Measurements from ENCODE around the gene RASSF6. TPM values are rescaled to one million over a fixed set of nuclear protein-coding genes. Genes with fewer than 3 reads are reported as not detected.
"Not testable (repeated sequence)": the region's sequence is repeated elsewhere in the genome, so short reads cannot be mapped to it uniquely, and the experiment has no call there.

The RASSF6 gene, protein sequence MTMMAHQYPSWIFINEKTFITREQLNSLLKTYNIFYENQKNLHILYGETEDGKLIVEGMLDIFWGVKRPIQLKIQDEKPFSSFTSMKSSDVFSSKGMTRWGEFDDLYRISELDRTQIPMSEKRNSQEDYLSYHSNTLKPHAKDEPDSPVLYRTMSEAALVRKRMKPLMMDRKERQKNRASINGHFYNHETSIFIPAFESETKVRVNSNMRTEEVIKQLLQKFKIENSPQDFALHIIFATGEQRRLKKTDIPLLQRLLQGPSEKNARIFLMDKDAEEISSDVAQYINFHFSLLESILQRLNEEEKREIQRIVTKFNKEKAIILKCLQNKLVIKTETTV
- total RNA-seq: under 1 TPM in 1 of 2 experiments, not detected in 1; 0.06 TPM

DNA sequence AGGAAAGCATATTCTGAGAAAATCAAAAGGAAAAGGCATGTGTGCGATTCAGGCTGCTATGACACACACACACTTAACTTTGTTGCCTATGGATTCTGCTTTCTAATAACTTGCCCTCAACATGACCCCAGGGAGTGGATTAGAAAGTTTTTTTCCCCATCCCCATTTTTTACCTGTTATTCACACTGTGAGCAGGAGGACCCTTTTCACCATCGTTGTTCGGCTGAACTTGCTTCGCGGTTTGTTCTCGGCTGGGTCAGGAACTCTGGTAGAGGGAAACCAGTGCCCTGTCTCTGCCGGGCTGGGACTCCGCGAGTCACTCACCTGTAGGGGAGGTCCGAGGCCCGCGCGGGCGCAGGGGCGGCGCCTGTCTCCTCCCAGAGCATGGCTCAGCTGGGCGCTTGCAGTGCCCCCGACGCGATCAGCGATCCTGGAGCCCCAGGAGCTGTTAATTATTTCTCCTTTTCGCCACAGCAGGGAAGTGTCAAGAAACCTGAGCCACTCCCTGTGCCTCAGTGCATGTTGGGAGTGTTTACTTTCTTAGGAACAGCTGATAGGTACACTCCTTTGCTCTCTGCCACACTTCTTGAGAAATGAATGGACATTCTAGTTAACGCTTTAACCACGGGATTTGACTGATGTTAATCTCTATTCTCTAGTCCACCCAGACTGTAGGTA lies at the start of gene RASSF6:
Gene RASSF6, minus strand, starts transcription at position 322 of the 678 bp plus-strand sequence. CDS start 8,641 bp downstream, outside the sequence.
- Mint-ChIP-seq H3K9me3 (no peaks in the 10 kb centered on the region), H3K27ac (no peak within 1 kb of the TSS), H3K4me3 (peak within 1 kb of the TSS; percentile 49), H3K36me3 (no peaks in the 10 kb centered on the region), H3K4me1 (peaks cover 7% of the 10 kb centered on the region), H3K27me3 (peaks cover 7% of the 10 kb centered on the region)
- ATAC-seq (ENCODE audit: low read depth) (peak; percentile 65), DNase-seq (peak; percentile 27)
- POLR2A ChIA-PET: no interaction called here

DNA sequence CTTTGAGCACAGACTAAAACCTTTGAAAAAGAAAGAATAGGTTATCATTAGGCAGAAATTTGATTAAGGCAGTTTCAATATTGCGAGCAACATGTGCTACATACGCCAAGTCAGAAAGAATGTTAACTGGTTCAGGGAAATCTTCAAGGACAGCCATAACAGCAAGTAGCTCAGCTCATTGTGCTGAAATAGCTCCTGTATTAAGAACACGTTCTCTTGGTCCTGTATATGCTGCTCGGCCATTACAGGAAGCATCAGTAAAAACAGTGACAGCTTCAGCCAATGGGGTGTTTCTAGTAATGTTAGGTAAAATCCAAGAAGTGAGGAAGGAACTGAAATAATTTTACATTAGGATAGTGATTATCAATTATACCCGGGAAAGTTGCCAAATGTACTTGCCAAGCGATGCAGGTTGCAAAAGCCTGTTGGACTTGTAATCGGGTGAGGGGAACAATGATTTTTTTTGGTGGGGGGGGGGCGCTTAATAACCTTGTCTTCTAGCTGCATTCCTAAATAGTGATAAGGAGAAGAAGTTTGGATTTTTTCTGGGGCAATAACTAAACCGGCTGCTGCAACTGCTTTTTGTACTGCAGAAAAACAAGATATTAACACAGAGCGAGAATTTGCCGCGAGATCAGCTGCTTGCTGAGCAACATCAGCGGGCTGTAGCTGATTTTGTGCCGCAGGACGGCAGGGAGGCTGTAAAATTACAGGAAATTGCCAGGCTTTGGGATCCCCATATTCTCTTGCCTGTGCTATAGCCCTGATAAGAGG lies 49.4 kb upstream of the RASSF6 start:
- no peak overlapping the region for H3K4me3 Mint-ChIP-seq

DNA sequence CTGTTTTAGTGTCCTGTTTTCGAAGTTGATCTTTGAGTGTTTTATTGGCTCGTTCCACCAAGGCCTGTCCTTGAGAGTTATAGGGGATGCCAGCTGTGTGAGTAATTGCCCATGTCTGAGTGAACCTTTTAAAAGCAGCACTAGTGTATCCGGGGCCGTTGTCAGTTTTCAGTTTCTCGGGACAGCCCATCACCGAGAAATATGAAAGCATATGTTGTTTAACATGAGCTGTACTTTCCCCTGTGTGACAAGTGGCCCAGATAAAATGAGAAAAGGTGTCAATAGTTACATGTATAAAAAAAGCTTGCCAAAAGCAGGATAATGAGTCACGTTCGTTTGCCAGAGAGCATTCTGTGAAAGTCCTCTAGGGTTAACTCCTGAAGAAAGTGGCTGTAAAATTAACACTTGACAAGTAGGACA lies 48.6 kb upstream of the RASSF6 start:
- H3K4me3 Mint-ChIP-seq: no peak overlapping the region
- ATAC-seq (ENCODE audit: low read depth) (no peak), DNase-seq (no peak)
- H3K4me1 Mint-ChIP-seq: no peaks in the 10 kb centered on the region
- no peaks in the 10 kb centered on the region for H3K27me3 Mint-ChIP-seq
- POLR2A ChIA-PET: interaction anchor here (0.8 kb wide), 1 partner anchor 682 kb away, joined by 5 read pairs; no protein-coding TSS in a partner anchor
- no peaks in the 10 kb centered on the region for H3K9me3 Mint-ChIP-seq
- H3K27ac Mint-ChIP-seq: no peak overlapping the region
- no peaks in the 10 kb centered on the region for H3K36me3 Mint-ChIP-seq

More for the DNA sequence above, 49.4 kb upstream of the RASSF6 start:
- Mint-ChIP-seq H3K4me1 (no peaks in the 10 kb centered on the region), H3K36me3 (no peaks in the 10 kb centered on the region), H3K27ac (no peak overlapping the region), H3K9me3 (no peaks in the 10 kb centered on the region), H3K27me3 (no peaks in the 10 kb centered on the region)
- DNase-seq (no peak), ATAC-seq (ENCODE audit: low read depth) (no peak)
- POLR2A ChIA-PET: interaction anchor here (0.8 kb wide), 1 partner anchor 682 kb away, joined by 5 read pairs; no protein-coding TSS in a partner anchor

DNA sequence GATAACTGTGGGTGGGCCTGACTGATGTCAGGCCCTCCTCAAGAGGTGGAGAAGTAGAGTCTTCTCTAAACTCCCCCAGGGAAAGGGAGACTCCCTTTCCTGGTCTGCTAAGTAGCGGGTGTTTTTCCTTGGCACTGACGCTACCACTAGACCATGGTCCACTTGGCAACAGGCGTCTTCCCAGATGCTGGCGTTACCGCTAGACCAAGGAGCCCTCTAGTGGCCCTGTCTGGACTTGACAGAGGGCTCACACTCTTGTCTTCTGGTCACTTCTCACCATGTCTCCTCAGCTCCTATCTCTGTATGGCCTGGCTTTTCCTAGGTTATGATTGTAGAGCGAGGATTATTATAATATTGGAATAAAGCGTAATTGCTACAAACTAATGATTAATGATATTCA lies 45.7 kb upstream of the RASSF6 start:
- POLR2A ChIA-PET; H3K27me3 Mint-ChIP-seq; H3K27ac Mint-ChIP-seq; H3K4me3 Mint-ChIP-seq; H3K9me3 Mint-ChIP-seq; DNase-seq; H3K36me3 Mint-ChIP-seq; ATAC-seq (ENCODE audit: low read depth); H3K4me1 Mint-ChIP-seq: not testable (repeated sequence)

DNA sequence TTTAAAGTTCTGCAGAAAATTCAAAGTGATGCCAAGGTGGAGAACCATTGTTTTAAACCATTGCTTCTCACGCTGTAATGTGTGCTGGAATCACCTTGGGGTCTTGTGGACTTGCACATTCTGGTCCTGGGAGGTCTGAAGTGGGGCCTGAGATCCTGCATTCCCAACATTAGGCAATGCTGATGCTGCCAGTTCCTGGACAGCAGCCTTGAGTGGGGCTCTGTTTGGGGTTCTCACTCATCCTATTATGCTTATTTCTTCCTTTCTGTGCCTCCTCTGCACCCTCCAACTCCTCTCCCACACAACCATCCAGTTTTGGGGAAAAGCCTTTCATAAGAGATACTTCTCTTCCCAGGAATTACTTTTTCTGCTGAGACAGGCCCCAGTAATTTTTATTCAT lies 44.2 kb upstream of the RASSF6 start:
- ATAC-seq (ENCODE audit: low read depth) (no peak), DNase-seq (no peak)
- no peak overlapping the region for H3K27ac Mint-ChIP-seq
- no peaks in the 10 kb centered on the region for H3K9me3 Mint-ChIP-seq
- POLR2A ChIA-PET: no interaction called here
- no peaks in the 10 kb centered on the region for H3K27me3 Mint-ChIP-seq
- H3K4me3 Mint-ChIP-seq: no peak overlapping the region
- peaks cover 2% of the 10 kb centered on the region for H3K4me1 Mint-ChIP-seq
- no peaks in the 10 kb centered on the region for H3K36me3 Mint-ChIP-seq

DNA sequence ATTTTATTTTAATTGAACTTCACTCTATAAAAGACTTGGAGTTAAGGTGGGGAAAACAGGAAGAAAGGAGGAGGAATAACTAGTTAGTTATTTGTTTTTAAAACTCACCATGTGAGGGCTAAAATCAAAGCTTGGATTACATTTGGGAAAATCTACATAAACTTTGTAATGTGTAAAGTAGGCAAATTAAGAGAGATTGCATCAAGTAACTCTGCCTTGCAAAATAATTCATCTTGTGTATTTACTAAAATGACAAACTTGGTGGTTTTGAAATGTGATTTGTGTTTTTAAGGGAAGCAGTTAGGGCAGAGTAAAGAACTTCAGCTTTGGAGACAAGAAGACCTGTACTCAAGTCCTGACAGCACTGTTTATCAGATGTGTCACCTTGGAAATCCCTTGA lies 43.3 kb upstream of the RASSF6 start:
- Mint-ChIP-seq H3K27me3 (peaks cover 3% of the 10 kb centered on the region), H3K27ac (no peak overlapping the region), H3K4me1 (peaks cover 2% of the 10 kb centered on the region), H3K9me3 (no peaks in the 10 kb centered on the region), H3K4me3 (no peak overlapping the region), H3K36me3 (no peaks in the 10 kb centered on the region)
- no peak for DNase-seq
- no peak for ATAC-seq (ENCODE audit: low read depth)
- POLR2A ChIA-PET: no interaction called here

DNA sequence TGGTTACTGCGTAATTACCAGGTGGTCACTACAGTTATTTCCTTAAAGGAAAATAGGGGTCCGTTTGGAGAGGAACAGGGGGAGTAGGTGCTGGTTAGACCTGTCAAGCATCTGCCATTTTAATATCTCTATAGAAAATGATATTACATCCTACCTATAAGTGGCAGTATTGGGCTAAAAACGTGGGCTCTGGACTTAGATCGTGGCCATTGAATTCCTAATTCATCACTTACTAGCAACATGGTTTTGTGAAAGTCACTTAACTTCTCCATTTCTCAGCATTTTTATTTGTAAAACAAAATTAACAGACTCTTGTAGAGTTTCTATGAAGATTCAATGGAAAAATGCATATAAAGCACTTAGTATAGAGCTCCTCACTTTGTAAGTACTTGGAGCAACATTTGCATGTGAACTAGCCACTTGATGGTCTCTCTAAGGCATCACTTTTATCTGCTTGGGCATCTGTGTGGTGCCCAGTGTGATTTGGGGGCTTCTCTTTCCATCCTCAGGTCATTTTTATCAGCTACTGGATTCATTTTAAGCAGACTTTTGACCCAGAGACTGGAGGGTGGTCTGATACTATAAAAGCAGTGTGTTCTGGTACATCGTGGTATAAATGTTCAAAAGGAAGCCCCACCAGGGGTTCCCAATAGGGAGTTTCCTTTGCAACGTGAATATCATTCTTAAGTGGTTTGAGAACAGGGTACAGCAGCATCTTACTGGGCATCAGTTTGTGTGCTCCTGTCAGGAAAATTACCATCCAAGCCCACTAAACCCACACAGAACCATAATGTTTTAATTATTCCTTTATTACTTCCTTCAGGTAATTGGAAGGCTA lies 42.7 kb upstream of the RASSF6 start:
- H3K9me3 Mint-ChIP-seq: no peaks in the 10 kb centered on the region
- POLR2A ChIA-PET: no interaction called here
- no peak for ATAC-seq (ENCODE audit: low read depth)

DNA sequence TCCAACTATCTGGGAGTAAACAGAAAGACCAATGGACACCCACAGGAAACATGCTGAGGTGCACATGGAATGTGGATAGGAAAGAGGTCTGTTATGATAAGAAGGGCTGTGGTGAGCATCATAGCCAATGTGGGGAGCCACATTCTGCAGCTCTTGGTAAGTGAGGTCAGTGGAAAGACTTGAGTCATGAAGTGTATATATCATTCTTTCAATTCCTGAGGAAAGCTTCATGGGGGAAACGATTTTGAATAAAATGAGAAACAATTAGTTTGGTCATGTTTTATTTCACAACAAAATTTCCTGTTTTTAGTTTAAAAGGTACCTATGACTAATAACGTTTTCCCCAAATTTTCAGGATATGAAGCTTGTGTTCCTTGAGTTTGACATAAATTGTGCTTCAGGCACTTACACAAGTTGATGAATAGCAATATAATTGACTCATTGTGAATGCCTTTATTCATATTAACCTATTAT lies 41.4 kb upstream of the RASSF6 start:
- DNase-seq: no peak
- Mint-ChIP-seq H3K4me3 (no peak overlapping the region), H3K27ac (no peak overlapping the region), H3K27me3 (peaks cover 3% of the 10 kb centered on the region), H3K9me3 (no peaks in the 10 kb centered on the region), H3K36me3 (no peaks in the 10 kb centered on the region), H3K4me1 (peaks cover 2% of the 10 kb centered on the region)
- ATAC-seq (ENCODE audit: low read depth): no peak
- POLR2A ChIA-PET: no interaction called here

More for the DNA sequence above, 42.7 kb upstream of the RASSF6 start:
- Mint-ChIP-seq H3K27ac (no peak overlapping the region), H3K27me3 (peaks cover 3% of the 10 kb centered on the region), H3K4me1 (peaks cover 2% of the 10 kb centered on the region), H3K4me3 (no peak overlapping the region), H3K36me3 (no peaks in the 10 kb centered on the region)
- no peak for DNase-seq

DNA sequence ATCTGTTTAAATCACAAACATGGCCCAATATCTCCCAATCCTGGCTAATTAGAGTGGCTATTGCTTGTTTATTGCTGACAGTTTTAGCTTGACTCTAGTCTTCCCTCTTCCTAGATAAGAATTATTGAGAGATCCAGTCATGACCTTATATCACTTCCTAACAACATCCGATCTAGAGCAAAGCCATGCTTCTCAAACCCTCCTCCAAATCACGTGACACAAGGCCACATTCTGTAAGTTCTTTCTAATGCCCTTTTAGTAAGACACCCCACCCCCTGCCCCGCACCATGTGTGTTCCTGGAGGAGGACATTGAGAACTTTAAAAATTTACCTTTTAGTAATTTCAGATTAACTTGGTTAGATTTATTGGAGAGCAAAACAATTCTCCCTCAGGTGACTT lies 40.6 kb upstream of the RASSF6 start:
- peaks cover 2% of the 10 kb centered on the region for H3K4me1 Mint-ChIP-seq
- no peaks in the 10 kb centered on the region for H3K36me3 Mint-ChIP-seq
- peaks cover 4% of the 10 kb centered on the region for H3K27me3 Mint-ChIP-seq
- POLR2A ChIA-PET: no interaction called here
- ATAC-seq (ENCODE audit: low read depth) (no peak), DNase-seq (no peak)
- H3K9me3 Mint-ChIP-seq: no peaks in the 10 kb centered on the region
- no peak overlapping the region for H3K27ac Mint-ChIP-seq
- no peak overlapping the region for H3K4me3 Mint-ChIP-seq

DNA sequence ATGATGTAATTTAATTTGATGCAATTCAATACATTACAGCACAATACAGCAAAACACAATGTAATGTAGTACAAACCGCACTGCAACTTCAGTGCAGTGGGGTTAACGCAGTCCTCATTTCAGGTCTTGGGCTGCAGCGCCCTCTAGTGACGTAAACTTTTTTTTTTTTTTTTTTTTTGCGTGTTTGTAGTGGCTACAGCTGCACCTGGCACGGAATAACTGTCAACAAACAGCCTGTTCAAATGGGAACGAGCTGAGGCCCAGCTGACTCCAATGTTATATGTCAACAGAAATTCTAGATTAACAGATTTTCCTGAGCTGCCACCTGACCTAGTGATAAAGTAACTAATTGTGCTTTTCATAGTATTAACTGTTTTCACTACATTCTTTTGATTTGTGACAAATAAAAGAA lies 33.5 kb upstream of the RASSF6 start:
- H3K4me1 Mint-ChIP-seq: no peaks in the 10 kb centered on the region
- peak; percentile 61 for ATAC-seq (ENCODE audit: low read depth)
- no peak overlapping the region for H3K27ac Mint-ChIP-seq
- peaks cover 2% of the 10 kb centered on the region for H3K27me3 Mint-ChIP-seq
- no peaks in the 10 kb centered on the region for H3K36me3 Mint-ChIP-seq
- no peaks in the 10 kb centered on the region for H3K9me3 Mint-ChIP-seq
- POLR2A ChIA-PET: no interaction called here
- no peak overlapping the region for H3K4me3 Mint-ChIP-seq
- DNase-seq: no peak

DNA sequence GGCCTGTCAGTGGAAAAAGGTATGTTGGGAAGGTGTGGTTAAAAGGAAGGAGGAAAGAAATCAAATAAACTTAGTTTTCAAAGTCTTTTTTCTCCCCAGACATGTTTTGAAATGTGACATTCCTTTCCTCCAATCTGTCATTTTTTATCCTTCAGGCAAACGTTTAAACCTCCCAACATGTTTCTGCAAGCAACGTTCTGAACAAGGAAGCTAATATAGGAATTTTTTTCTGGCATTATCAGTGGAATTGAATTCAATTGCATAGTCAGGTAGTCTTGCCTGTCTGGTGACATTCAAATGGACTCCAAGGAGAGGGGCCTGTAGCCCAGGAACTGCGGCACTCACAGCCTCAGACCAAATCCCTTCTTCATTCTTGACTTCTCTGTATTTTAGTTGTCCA lies 30.0 kb upstream of the RASSF6 start:
- POLR2A ChIA-PET: no interaction called here
- Mint-ChIP-seq H3K27ac (no peak overlapping the region), H3K4me1 (no peaks in the 10 kb centered on the region), H3K27me3 (peaks cover 3% of the 10 kb centered on the region), H3K9me3 (no peaks in the 10 kb centered on the region), H3K36me3 (no peaks in the 10 kb centered on the region), H3K4me3 (no peak overlapping the region)
- no peak for ATAC-seq (ENCODE audit: low read depth)
- DNase-seq: no peak

DNA sequence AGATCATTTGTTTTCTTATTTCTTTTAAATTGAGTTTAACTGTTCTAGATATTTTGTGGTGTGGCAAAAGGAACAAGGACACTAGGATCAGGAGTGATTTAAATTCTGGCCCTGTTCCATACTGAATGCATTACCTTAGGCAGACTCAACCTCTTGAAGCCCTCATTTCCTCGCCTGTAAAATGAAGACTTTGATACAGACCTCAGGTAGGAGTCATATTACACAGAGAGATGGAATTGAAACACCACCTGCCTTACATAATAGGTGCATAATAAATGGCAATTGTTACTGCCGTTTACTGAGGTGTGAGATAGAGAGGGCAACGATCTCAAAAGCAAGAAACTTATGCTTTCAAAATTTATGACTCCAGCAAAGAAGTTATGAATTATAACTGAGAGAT lies 28.2 kb upstream of the RASSF6 start:
- Mint-ChIP-seq H3K27ac (no peak overlapping the region), H3K4me3 (no peak overlapping the region), H3K27me3 (peaks cover 3% of the 10 kb centered on the region), H3K36me3 (no peaks in the 10 kb centered on the region), H3K4me1 (no peaks in the 10 kb centered on the region), H3K9me3 (no peaks in the 10 kb centered on the region)
- no peak for DNase-seq
- POLR2A ChIA-PET: no interaction called here
- no peak for ATAC-seq (ENCODE audit: low read depth)

DNA sequence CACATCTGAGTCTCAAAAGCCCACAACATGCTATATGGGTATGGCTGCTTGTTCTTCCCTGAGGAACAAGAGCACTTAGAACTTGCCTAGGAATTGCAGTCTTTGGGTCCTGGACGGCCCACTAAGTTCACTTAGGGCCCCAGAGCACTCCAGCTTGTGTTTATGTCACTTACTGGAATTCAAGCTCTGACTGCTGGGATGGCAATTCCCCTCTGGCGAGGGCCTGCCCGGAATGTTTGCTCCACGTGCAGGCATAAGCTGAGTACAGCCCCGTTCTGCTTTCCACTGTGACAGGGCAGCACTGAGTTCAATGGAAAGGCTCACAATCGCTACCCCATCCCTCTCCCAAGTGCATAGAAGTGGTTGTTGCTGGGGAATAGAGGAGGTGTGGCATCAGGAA lies 25.9 kb upstream of the RASSF6 start:
- Mint-ChIP-seq H3K27ac (no peak overlapping the region), H3K9me3 (no peaks in the 10 kb centered on the region), H3K4me1 (no peaks in the 10 kb centered on the region), H3K4me3 (no peak overlapping the region), H3K27me3 (peaks cover 3% of the 10 kb centered on the region), H3K36me3 (no peaks in the 10 kb centered on the region)
- ATAC-seq (ENCODE audit: low read depth): no peak
- POLR2A ChIA-PET: no interaction called here
- no peak for DNase-seq

Measured in activated naive CD8-positive, alpha-beta T cell treated with anti-CD3 and anti-CD28 coated beads, Interleukin-2, amount 10 ng/mL, durations not matched to agents 7 days and 5 days (primary cell).